HG02798 (cell line): ENCODE measurements around the gene LMO7.

Experiments
- ATAC-seq: cut with Tn5 transposase; IDR thresholded peaks from one replicate; pipeline ENCODE4 v1.9.1; 2021; ENCODE audit warnings: mild to moderate bottlenecking; ENCODE audit not compliant: unreplicated experiment, poor library complexity

Gene LMO7

DNA sequence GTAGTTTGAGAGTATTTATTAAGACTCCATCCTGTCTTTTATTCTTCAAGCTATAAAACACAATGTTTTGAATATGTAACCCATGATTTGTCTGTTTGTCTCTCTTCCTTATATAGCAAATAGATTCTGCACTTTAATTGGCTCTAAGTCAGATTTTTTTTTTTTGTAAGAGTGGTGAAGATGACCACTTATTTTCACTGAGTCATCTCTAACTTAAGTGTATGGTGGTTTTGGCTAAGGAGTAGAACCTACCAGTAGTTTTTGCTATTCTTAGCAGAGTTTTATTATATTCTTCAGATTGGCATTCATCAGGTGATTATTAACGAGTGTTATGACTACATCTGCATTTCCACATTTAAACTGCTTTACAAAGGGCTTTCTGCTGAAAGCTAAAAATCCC, 194.7 kb downstream of the LMO7 start:
- no peak for ATAC-seq

GRCh38 chr13:75831389-75831788, 195.3 kb downstream of the LMO7 start:
- no peak for ATAC-seq

DNA sequence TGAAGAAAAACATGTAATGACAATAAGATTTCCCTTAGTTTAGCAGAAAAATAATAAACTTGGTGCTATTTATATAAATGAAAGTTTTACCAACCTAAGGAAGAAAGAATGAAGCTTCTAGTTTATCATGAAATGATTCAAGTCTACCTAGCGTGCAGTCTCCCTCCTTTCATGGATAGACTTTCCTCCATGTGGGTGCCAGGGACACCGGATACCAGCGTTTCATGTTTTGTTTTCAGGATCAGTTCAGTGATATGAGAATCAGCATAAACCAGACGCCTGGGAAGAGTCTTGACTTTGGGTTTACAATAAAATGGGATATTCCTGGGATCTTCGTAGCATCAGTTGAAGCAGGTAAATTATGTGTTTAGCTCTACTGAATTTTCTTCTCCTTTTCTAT, 196.7 kb downstream of the LMO7 start:
- ATAC-seq: no peak

- no peak for ATAC-seq
These were observed 200.3 kb downstream of the LMO7 start for GRCh38 chr13:75836441-75836840.

- no peak for ATAC-seq
These were observed 202.4 kb downstream of the LMO7 start for GRCh38 chr13:75838366-75839005.

DNA sequence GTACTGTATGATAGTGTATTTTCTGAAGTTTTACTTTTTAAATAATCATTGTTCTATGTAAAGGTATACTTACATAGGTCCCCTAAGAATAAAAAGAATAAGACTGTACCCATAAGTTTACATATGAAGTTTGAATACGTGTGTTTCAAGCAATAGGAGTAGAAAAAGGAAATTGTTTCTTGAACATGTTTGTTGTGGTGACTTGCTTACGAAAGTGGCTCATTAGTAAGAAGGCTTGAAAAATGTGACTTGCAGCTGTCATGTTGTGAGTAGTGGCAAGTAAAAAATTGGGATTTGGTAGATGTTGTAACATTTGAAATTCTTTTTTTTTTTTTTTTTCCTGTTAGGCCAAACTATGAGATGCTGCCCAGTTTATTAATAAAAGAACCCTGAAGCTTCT, 203.3 kb downstream of the LMO7 start:
- no peak for ATAC-seq

DNA sequence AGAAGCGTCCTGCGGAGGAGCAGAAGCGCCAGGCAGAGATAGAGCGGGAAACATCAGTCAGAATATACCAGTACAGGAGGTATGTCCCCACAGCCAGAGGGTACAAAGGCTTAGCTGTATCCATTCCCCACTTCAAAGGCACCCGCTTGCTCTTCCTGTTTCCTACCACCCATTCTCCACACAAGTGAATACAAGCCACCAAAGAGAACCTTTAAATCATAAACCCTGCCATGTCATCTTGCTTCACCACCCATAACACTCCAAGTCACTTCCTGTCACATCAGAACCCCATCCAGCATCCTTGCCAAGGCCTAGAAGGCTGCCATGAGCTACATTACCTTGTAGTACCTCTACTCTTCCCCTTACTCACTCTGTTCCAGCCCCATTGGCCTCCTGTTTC, 205.8 kb downstream of the LMO7 start:
- no peak for ATAC-seq

DNA sequence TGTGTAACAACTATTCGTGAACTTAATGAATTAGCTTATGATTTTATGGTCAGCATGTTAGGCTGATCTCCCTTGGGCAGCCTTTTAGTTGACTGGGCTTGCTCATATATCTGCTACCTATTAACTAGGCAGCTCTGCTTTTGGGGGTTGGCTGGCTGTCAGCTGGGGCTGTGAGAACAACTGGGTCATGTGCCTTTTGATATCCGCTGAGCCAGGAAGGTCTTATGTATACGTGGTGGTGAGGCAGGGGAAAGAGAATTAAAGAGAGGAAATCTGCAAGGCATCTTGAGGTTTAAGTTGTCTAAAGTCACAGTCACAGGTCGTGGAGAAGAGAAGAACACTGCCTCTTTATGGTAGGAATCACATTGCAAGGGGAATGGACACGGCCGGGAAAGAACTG, 206.9 kb downstream of the LMO7 start:
- ATAC-seq: no peak

DNA sequence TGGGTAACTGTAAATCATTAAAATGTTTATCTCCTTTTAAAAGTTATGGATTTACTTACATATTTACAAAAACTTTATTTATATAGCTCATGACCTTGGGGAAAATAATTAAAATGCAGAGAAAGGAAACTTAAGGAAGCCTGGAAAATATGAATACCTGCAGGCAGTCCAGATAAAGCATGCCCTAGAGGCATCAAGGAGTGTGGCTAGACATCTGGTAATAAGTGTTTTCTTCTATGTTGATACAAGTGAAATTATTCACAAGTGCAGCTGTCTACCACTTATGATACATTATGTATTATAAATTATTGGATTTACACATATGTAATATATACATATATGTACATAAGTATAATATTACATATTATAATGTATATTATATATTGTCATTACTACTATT, 207.9 kb downstream of the LMO7 start:
- no peak for ATAC-seq

- ATAC-seq: no peak
These were observed 211.5 kb downstream of the LMO7 start for GRCh38 chr13:75847588-75847987.

- no peak for ATAC-seq
These were observed 214.8 kb downstream of the LMO7 start for GRCh38 chr13:75850916-75851315.

- ATAC-seq: no peak
These were observed 219.1 kb downstream of the LMO7 start for GRCh38 chr13:75855216-75855615.

DNA sequence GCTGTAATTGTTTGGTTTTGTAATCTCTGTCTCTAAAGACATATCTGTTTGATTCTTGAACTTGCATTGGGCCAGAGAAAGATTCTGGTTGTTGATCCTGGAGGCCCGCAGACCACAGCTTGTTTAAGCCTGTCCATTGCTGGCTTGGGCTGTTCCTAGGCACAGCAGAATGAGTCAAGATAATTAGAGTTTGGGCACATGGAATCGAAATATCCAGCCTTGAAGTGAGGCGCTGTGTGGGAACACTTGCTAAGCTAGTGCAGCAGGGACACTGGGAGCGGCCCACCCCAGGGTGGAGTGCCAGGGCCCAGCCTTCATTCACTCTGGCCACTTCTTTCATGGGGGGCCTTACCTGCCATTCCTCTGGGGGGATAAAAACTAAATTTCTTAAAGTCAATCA, 219.7 kb downstream of the LMO7 start:
- ATAC-seq: no peak

DNA sequence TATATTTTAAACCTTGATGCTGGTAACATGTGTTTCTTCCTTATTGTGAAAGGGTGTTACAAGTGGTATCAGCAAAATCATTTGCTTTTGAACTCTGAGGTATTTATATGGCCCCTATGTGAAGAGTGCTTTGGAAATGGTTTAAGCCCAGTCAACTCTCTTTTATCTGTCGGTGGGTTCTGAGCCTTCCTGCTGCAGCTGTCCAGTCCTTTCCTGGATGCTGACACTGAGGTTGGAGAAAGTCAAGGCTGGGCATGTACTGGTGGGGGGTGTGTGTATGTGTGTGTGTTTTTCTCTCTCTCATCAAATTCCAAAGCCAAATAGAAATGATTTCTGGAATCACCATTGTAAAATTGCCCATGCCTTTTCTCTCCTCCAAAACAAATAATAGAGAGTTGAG, 221.2 kb downstream of the LMO7 start:
- no peak for ATAC-seq

- no peak for ATAC-seq
These were observed 224.8 kb downstream of the LMO7 start for GRCh38 chr13:75860935-75861334.

- ATAC-seq: no peak
These were observed 225.7 kb downstream of the LMO7 start for GRCh38 chr13:75861786-75862185.

- ATAC-seq: no peak
These were observed 228.6 kb downstream of the LMO7 start for GRCh38 chr13:75864718-75865117.

GRCh38 chr13:75867379-75868117, 231.4 kb downstream of the LMO7 start:
- ATAC-seq: no peak

- ATAC-seq: no peak
These were observed 233.9 kb downstream of the LMO7 start for GRCh38 chr13:75869981-75870380.

DNA sequence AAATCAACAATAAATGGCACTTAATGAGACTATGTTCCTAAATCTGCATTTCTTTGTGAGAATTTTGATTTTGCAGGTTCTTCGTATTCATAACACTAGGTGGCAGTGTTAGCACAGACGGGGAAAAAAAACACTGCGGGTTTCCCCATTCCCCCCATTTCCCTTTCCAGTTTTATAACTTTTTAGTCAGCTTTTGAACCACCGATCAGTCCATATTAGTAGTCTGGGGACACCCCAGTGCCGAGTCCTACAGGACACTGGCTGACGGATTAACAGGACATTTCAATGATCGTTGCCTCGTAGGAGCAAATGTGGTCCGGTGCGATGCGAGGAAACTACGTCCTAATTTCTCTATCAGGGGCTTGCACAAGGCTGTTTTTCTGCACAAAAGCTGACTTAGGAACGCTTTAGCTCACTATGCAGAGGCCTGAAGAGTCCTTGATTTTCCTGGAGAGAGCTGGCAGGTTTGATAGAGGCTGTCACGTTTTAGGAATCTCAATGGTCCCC, 234.3 kb downstream of the LMO7 start:
- ATAC-seq: no peak

DNA sequence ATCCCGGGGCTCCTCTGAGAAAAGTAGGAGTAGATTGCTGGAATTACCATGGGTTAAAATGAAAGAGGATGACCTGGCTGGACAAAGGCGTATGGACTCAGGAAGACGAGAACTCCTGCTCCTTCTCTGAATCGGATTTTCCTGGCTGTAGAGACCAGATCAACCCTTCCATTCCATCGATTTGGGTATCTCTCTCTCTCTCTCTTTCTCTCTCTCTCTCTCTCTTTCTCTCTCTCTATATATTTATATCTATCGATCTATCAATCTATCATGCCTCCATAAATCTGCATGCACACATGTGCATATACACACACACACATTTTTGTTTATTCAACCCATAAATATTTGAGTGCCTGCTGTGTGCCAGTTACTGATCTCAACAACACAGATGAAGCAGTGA, 234.9 kb downstream of the LMO7 start:
- ATAC-seq: no peak

DNA sequence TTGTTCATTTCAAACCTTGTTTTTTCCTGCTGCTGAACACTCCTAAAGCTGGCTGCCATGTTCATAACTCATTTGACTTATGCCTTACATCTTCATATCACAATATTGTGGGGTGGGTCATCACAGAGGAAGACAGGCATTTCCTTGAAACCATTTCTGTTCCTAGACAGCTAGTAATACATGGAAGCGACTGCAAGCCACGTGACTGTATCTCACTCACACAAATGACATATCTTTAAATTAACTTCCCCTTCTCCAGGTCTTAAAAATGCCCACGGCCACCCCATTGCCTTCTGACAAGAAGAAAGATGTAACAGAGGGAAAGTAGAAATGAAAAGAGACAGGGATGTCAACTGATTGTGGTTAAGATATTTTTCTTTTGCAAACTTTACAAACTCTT, 236.8 kb downstream of the LMO7 start:
- ATAC-seq: no peak
